GM21825 (cell line): ENCODE data around the gene PRMT3.
"Not testable (repeated sequence)": the region's sequence is repeated elsewhere in the genome, so short reads cannot be mapped to it uniquely, and the experiment has no call there.

Experiments
- ATAC-seq: cut with Tn5 transposase; IDR thresholded peaks from one replicate; pipeline ENCODE4 v1.9.1; 2021; ENCODE audit warnings: mild to moderate bottlenecking, moderate library complexity; ENCODE audit not compliant: unreplicated experiment

Gene PRMT3

GRCh38 chr11:20373568-20374209 is 13.8 kb upstream of the PRMT3 start:
- no peak for ATAC-seq

- ATAC-seq: no peak
Observed at GRCh38 chr11:20374741-20375300, 12.7 kb upstream of the PRMT3 start.

GRCh38 chr11:20376162-20376730 is 11.3 kb upstream of the PRMT3 start:
- no peak for ATAC-seq

- ATAC-seq: not testable (repeated sequence)
Observed at GRCh38 chr11:20385996-20386395, 1.5 kb upstream of the PRMT3 start.

GRCh38 chr11:20388096-20389055 is 860 bp downstream of the PRMT3 start:
- ATAC-seq: peak; percentile 15

GRCh38 chr11:20397281-20397680 is 9.8 kb downstream of the PRMT3 start:
- peak; percentile 83 for ATAC-seq

GRCh38 chr11:20399498-20399897 is 12.0 kb downstream of the PRMT3 start:
- ATAC-seq: no peak

- no peak for ATAC-seq
Observed at GRCh38 chr11:20403059-20403458, 15.5 kb downstream of the PRMT3 start.

- no peak for ATAC-seq
Observed at GRCh38 chr11:20406484-20406883, 19.0 kb downstream of the PRMT3 start.

GRCh38 chr11:20407344-20407743 is 19.8 kb downstream of the PRMT3 start:
- no peak for ATAC-seq

GRCh38 chr11:20415432-20415831 is 27.9 kb downstream of the PRMT3 start:
- no peak for ATAC-seq

GRCh38 chr11:20417771-20418170 is 30.3 kb downstream of the PRMT3 start:
- ATAC-seq: no peak

GRCh38 chr11:20421946-20422345 is 34.4 kb downstream of the PRMT3 start:
- no peak for ATAC-seq

- no peak for ATAC-seq
Observed at GRCh38 chr11:20429216-20429615, 41.7 kb downstream of the PRMT3 start.

GRCh38 chr11:20438637-20439036 is 51.1 kb downstream of the PRMT3 start:
- no peak for ATAC-seq

- no peak for ATAC-seq
Observed at GRCh38 chr11:20443596-20443995, 56.1 kb downstream of the PRMT3 start.

GRCh38 chr11:20444535-20444934 is 57.0 kb downstream of the PRMT3 start:
- ATAC-seq: no peak

GRCh38 chr11:20448834-20449233 is 61.3 kb downstream of the PRMT3 start:
- no peak for ATAC-seq

- ATAC-seq: no peak
Observed at GRCh38 chr11:20450829-20451228, 63.3 kb downstream of the PRMT3 start.

GRCh38 chr11:20451568-20451967 is 64.1 kb downstream of the PRMT3 start:
- no peak for ATAC-seq

GRCh38 chr11:20452585-20452984 is 65.1 kb downstream of the PRMT3 start:
- ATAC-seq: no peak
